Measurements from ENCODE around the gene PRKACG.

- TF ChIP-seq CTCF (IDR thresholded peaks at IDR 0.05; ENCODE audit: poor library complexity, severe bottlenecking) (no peak), EP300 (conservative IDR thresholded peaks at IDR 0.05; ENCODE audit: poor library complexity, severe bottlenecking) (no peak)
Measured at GRCh38 chr9:68996462-68996861, 17.5 kb downstream of the PRKACG start.

Data from neural cell (in vitro differentiated cells).